ENCODE measurements around the gene LRP6. TPM values are rescaled to one million over a fixed set of nuclear protein-coding genes. Genes with fewer than 3 reads are reported as not detected.

LRP6 gene
- polyA plus RNA-seq, 1 experiment, result 18.4 TPM

DNA sequence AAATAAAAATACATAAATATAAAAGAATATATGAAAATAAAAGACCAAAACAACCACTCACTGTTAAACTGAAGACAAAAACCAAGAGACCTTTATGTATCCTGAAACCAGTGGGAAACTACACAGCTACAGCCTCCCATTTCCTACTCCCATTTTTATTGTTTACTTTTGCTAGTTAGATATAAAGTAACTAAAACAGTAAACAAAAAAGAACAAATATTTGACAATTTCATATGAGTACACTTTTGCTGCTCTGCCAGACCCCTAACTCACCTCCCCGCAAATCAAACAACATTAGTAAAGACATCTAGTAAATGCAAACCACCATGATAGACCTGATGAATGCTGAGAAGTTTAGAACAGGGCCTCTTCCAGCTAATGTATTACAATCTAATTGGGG, 99.0 kb downstream of the LRP6 start:
- no peak overlapping the region for H3K27ac ChIP-seq (ENCODE audit: low read depth, low read length)
- DNase-seq (ENCODE audit: low read depth, low spot score), result no peak
- H3K27me3 ChIP-seq (ENCODE audit: control insufficient read depth, insufficient read depth, low read length), result no peaks in the 10 kb centered on the region
- H3K9me3 ChIP-seq (ENCODE audit: control insufficient read depth, insufficient read depth, low read length), result no peaks in the 10 kb centered on the region
- TF ChIP-seq, protein P1, sequence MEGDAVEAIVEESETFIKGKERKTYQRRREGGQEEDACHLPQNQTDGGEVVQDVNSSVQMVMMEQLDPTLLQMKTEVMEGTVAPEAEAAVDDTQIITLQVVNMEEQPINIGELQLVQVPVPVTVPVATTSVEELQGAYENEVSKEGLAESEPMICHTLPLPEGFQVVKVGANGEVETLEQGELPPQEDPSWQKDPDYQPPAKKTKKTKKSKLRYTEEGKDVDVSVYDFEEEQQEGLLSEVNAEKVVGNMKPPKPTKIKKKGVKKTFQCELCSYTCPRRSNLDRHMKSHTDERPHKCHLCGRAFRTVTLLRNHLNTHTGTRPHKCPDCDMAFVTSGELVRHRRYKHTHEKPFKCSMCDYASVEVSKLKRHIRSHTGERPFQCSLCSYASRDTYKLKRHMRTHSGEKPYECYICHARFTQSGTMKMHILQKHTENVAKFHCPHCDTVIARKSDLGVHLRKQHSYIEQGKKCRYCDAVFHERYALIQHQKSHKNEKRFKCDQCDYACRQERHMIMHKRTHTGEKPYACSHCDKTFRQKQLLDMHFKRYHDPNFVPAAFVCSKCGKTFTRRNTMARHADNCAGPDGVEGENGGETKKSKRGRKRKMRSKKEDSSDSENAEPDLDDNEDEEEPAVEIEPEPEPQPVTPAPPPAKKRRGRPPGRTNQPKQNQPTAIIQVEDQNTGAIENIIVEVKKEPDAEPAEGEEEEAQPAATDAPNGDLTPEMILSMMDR (IDR thresholded peaks at IDR 0.05; ENCODE audit: low read depth, low read length), result no peak
- ChIA-PET POLR2A (interaction anchor here (0.6 kb wide), 1 partner anchor 137 kb away, joined by 6 read pairs; no protein-coding TSS in a partner anchor), CTCF (interaction anchor here (1.7 kb wide), 1 partner anchor 10 kb away, joined by 4 read pairs; no protein-coding TSS in a partner anchor)
- H3K4me3 ChIP-seq (ENCODE audit: low read depth, low read length), result no peak overlapping the region

DNA sequence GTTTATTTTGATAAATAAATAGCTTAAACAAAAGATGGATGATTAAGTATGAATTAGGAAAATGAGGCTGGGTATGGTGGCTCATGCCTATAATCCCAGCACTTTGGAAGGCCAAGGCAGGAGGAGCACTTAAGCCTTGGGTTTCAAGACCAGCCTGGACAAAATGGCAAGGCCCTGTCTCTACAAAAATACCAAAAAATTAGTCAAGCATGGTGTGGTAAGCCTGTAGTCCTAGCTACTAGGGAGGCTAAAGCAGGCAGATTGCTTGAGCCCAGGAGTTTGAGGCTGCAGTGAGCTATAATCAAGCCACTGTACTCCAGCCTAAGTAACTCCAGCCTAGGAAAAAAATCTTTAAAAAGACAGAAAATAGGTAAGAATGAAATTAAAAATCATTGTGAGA, 100.1 kb downstream of the LRP6 start:
- no peaks in the 10 kb centered on the region for H3K27me3 ChIP-seq (ENCODE audit: control insufficient read depth, insufficient read depth, low read length)
- no peaks in the 10 kb centered on the region for H3K9me3 ChIP-seq (ENCODE audit: control insufficient read depth, insufficient read depth, low read length)
- DNase-seq (ENCODE audit: low read depth, low spot score), result no peak
- no peak overlapping the region for H3K27ac ChIP-seq (ENCODE audit: low read depth, low read length)
- TF ChIP-seq, protein P1 (IDR thresholded peaks at IDR 0.05; ENCODE audit: low read depth, low read length), result no peak
- CTCF ChIA-PET, result interaction anchor here (0.7 to 1.7 kb wide), 2 partner anchors 9 to 540 kb away, joined by 4 read pairs; no protein-coding TSS in a partner anchor
- no peak overlapping the region for H3K4me3 ChIP-seq (ENCODE audit: low read depth, low read length)
- POLR2A ChIA-PET, result no interaction called here

DNA sequence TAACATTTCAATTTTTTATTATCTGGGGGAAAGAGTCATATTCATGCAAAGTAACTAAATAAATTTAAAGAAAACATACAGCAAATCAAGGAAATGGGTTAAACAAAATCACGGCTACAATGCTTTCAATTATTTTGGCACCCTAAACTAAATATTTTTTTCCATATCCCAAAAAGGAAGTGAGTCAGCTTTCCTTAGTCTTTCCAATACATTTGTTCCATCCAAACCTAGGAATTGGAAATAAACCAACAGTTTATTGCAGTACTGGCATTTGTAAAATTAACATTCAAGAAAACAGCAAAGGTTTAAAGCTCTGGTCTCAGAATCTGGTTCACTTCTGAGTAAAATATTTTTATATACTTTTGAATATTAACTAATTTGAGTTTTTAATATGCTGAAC, 106.9 kb downstream of the LRP6 start:
- no peak overlapping the region for H3K4me3 ChIP-seq (ENCODE audit: low read depth, low read length)
- TF ChIP-seq, protein P1 (IDR thresholded peaks at IDR 0.05; ENCODE audit: low read depth, low read length), result no peak
- ChIA-PET POLR2A (no interaction called here), CTCF (no interaction called here)
- H3K9me3 ChIP-seq (ENCODE audit: control insufficient read depth, insufficient read depth, low read length), result no peaks in the 10 kb centered on the region
- no peak for DNase-seq (ENCODE audit: low read depth, low spot score)
- no peak overlapping the region for H3K27ac ChIP-seq (ENCODE audit: low read depth, low read length)
- H3K27me3 ChIP-seq (ENCODE audit: control insufficient read depth, insufficient read depth, low read length), result no peaks in the 10 kb centered on the region

DNA sequence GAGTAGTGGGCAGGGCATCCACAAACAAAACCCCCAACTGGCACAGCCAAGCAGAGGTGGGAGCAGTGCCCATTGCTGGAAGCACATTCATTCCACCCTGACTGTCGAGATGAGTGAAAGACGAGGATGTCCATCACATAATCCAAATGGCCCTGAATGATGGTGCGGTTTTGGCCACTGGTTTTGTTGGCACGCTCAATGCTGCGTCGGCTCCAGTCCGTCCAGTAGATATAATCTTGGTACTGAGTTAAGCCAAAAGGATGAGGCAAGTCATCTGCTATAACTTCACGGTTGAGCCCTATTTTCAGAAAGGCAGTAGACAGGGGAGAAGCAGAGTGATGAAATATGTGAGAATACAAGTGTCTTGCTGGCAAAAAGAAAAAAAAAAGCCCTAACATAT, 108.0 kb downstream of the LRP6 start:
- TF ChIP-seq, protein P1 (IDR thresholded peaks at IDR 0.05; ENCODE audit: low read depth, low read length), result no peak
- no peak overlapping the region for H3K27ac ChIP-seq (ENCODE audit: low read depth, low read length)
- H3K4me3 ChIP-seq (ENCODE audit: low read depth, low read length), result no peak overlapping the region
- POLR2A ChIA-PET, result interaction anchor here (0.6 kb wide), 1 partner anchor 108 kb away, joined by 3 read pairs; the partner anchor contains the start of gene LRP6
- H3K9me3 ChIP-seq (ENCODE audit: control insufficient read depth, insufficient read depth, low read length), result no peaks in the 10 kb centered on the region
- no peak for DNase-seq (ENCODE audit: low read depth, low spot score)
- no peaks in the 10 kb centered on the region for H3K27me3 ChIP-seq (ENCODE audit: control insufficient read depth, insufficient read depth, low read length)
- CTCF ChIA-PET, result no interaction called here

DNA sequence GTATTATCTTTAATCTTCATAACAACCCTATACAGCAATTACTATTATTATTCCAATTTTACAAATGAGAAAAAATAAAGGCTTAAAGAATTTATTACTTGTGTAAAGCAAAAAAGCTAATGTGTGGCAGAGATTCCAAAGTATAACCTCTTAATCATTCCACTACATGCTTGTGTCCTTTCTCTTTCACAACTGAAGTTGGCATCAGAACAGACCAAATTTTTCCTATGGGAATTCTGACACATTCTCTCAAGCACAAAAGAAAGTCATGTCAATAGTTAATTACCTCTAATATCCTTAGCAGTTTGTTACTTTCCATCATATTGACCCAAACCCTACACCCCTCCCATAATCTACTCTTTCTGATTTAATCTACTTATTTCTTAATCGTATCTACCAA, 109.4 kb downstream of the LRP6 start:
- TF ChIP-seq, protein P1 (IDR thresholded peaks at IDR 0.05; ENCODE audit: low read depth, low read length), result no peak
- DNase-seq (ENCODE audit: low read depth, low spot score), result no peak
- Histone ChIP-seq H3K9me3 (ENCODE audit: control insufficient read depth, insufficient read depth, low read length) (no peaks in the 10 kb centered on the region), H3K4me3 (ENCODE audit: low read depth, low read length) (no peak overlapping the region), H3K27me3 (ENCODE audit: control insufficient read depth, insufficient read depth, low read length) (no peaks in the 10 kb centered on the region), H3K27ac (ENCODE audit: low read depth, low read length) (no peak overlapping the region)
- ChIA-PET CTCF (interaction anchor here (0.9 kb wide), 1 partner anchor 10 kb away, joined by 4 read pairs; no protein-coding TSS in a partner anchor), POLR2A (no interaction called here)
